GM19438 (cell line): Measurements from ENCODE around the gene PIEZO2.

Experiments
- ATAC-seq: cut with Tn5 transposase; IDR thresholded peaks from one replicate; pipeline ENCODE4 v1.9.1; 2021; ENCODE audit warnings: low read depth; ENCODE audit not compliant: unreplicated experiment

The PIEZO2 gene

DNA sequence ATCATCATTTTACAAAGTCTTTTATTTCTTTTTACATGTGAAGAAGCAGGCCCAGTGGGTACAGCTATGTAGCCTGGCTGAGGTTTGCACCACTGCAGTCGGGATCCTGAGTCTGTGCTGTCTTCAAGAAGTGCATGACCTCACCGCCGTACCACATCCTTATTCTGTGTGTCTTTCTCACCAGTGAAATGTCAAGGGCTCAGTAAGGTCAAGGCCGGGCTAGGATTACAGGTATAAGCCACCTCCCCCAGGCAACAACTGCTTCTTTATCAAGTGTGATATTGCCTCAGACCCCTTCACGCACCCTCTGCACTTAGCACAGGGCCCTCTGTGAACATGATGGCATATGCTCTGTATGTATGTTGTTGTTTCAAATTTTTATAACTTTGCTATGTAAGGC, 76.7 kb downstream of the PIEZO2 start:
- no peak for ATAC-seq

DNA sequence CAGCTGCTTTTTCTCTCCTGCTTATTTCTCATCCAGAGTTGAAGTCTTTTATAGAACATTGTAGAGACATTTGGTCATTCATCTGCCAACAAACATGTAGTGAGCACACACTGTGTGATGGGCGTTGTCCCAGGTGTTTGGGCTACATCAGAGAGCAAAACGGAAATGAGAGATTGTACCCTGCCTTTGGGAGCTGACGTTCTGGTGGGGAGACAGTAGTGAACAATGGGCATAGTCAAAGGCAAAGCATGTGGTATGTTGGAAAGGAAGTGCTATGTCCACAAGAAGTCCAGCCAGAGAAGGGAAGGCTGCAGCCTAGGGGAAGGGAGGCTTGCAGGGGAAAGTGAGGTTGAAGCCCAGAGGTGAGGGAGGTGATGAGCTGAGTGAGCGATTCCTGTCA, 78.1 kb downstream of the PIEZO2 start:
- ATAC-seq, result no peak

GRCh38 chr18:11070593-11070992, 78.8 kb downstream of the PIEZO2 start:
- no peak for ATAC-seq

- ATAC-seq, result no peak
These were observed 83.3 kb downstream of the PIEZO2 start for GRCh38 chr18:11066038-11066437.

GRCh38 chr18:11064727-11065460, 84.5 kb downstream of the PIEZO2 start:
- ATAC-seq, result no peak

- no peak for ATAC-seq
These were observed 85.3 kb downstream of the PIEZO2 start for GRCh38 chr18:11064106-11064505.

DNA sequence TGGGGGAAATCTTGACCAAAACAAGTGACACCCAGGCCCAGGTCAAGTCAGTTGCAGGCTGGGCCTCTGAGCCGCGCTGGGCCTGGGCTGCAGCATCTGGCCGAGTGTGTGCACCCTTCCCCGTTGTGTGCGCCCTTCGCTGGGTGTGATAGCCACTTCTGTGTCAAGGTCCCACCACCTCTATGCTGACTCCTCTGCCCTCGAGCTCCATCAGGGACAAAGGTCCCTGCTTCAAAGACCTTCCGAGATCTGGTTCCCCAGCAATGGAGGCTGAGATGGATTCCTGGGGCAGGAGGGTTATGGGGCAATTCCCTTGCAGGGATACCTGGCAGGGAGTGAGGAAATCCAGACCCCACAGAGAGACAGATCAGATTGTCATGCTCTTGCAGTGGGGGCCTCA, 93.6 kb downstream of the PIEZO2 start:
- no peak for ATAC-seq

DNA sequence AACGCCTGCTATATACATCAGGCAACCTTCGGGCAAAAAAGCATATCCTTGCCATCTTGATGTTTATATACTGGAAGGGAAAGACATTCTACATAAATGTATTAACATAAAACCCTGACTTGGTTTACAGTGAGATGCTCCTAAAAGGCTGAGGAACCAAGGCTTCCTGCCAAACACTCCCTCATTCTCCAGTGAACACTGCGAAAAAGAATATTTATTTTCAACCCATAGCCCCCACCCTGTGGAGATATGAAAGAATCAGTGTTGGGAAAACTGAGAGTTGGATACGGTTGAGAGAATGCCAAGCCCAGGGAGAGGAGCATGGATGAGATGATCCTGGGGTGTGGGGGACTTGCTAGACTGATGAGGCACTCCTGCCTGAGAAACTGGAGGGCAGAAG, 94.9 kb downstream of the PIEZO2 start:
- ATAC-seq, result no peak

- ATAC-seq, result no peak
These were observed 96.1 kb downstream of the PIEZO2 start for GRCh38 chr18:11053293-11053692.

- no peak for ATAC-seq
These were observed 96.6 kb downstream of the PIEZO2 start for GRCh38 chr18:11052800-11053199.

GRCh38 chr18:11051462-11051861, 97.9 kb downstream of the PIEZO2 start:
- ATAC-seq, result no peak

GRCh38 chr18:11050966-11051365, 98.4 kb downstream of the PIEZO2 start:
- ATAC-seq, result no peak

DNA sequence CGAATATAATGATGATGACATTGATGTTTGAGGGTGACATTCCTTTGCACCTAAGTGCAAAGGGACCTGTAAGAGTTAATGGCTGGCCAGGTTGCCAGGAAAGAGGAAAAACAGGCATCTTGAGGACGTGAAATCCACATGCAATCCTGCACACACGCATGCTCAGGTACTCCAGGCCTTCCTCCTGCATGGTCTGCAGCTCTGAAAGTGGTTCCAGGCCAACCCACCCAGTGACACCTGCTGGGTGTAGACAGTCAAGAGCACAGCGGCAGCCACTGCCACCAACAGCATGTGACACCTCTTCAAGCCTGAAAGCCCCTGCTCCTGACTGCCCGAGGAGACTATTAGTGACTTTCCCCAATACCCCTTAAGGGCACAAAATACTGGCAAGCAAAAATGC, 101.6 kb downstream of the PIEZO2 start:
- no peak for ATAC-seq

GRCh38 chr18:11047156-11047555, 102.2 kb downstream of the PIEZO2 start:
- ATAC-seq, result no peak

GRCh38 chr18:11046140-11046539, 103.2 kb downstream of the PIEZO2 start:
- no peak for ATAC-seq

- no peak for ATAC-seq
These were observed 105.7 kb downstream of the PIEZO2 start for GRCh38 chr18:11043694-11044093.

DNA sequence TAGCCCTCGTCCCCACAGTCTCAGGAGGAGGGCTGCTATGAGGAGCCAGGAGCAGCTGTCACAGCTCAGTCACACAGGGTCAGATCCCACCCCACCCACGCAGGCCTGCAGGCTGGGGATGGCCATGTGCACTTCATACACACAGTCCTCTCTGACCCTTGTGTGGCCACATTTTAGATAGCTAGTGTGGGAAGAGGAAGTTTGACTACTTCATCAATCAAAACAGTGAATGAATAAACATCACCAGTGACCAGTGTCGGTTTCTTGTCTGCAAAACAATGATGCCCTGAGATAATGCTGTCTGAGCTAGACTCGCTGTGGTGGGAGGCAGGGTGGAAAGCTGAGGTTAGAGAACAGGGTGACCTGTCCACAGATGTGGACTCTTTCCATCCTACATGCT, 107.1 kb downstream of the PIEZO2 start:
- no peak for ATAC-seq

- no peak for ATAC-seq
These were observed 108.3 kb downstream of the PIEZO2 start for GRCh38 chr18:11040823-11041656.

GRCh38 chr18:11040359-11040758, 109.0 kb downstream of the PIEZO2 start:
- no peak for ATAC-seq

GRCh38 chr18:11037533-11038240, 111.7 kb downstream of the PIEZO2 start:
- ATAC-seq, result no peak

- ATAC-seq, result no peak
These were observed 113.4 kb downstream of the PIEZO2 start for GRCh38 chr18:11035814-11036495.
